ENCODE data around the gene MAPK8.

DNA sequence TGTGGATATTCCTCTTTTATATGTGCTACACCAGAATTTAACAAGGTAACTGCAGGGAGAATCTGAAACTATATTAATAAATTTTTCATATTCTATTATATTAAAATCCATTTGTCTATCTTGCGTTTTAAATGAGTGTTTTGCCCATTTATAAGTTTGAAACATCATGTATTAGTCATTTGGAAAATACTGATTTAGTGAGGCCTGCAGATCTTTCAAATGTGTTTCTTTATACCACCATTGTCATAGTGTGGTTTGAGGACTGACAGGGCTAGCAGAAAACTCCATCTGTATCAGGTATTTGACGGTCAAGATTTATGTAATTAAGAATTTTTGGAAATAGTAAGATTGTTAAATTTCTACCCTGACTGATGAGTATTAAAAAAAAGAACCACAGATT lies 29.3 kb downstream of the MAPK8 start:
- no peak for TF ChIP-seq CTCF (IDR thresholded peaks at IDR 0.05)
- TF ChIP-seq POLR2A (IDR thresholded peaks at IDR 0.05) = no peak
